H1 (cell line): Measurements from ENCODE around the gene TUT1. TPM values are rescaled to one million over a fixed set of nuclear protein-coding genes. Genes with fewer than 3 reads are reported as not detected.

Experiments used
- CTCF ChIA-PET: fragments of 300-600 bp; sonication (Branson Sonifier 250); formaldehyde crosslinking; loops from one replicate; lab custom pipeline; 2021; ENCODE audit not compliant: partially characterized antibody; lab: Charles Lee
- POLR2A ChIA-PET: fragments of 300-600 bp; sonication (Branson Sonifier 250); formaldehyde crosslinking; loops from one replicate; lab custom pipeline; 2021; ENCODE audit warnings: inconsistent platforms; ENCODE audit not compliant: partially characterized antibody; lab: Charles Lee
- DNase-seq, 2 experiments: peaks; one replicate each; pipeline versions ENCODE4 v3.0.0 to v3.0.0-alpha.2; 2010 to 2022; ENCODE audit warnings: low spot score in 2 of 2, low read depth in 1 of 2, mixed read lengths in 1 of 2
- FAIRE-seq: peaks from 2 replicates; lab custom pipeline; 2011; peaks lifted over from hg19 to GRCh38; lab: Jason Lieb, UNC
- H2AFZ ChIP-seq: 2 replicates; pipeline ENCODE4 v1.8.1; 2012; ENCODE audit warnings: low read length, inconsistent platforms
- H2AK5ac ChIP-seq: 2 replicates; pipeline ENCODE4 v1.6.1; 2013; ENCODE audit warnings: low read depth, low read length
- H2BK120ac ChIP-seq: replicated peaks from 2 replicates; pipeline ENCODE3; 2013; ENCODE audit warnings: low read depth, low read length, inconsistent platforms
- H2BK12ac ChIP-seq: 2 replicates; pipeline ENCODE4 v1.6.1; 2013; ENCODE audit warnings: low read depth, low read length
- H2BK15ac ChIP-seq: 2 replicates; pipeline ENCODE4 v1.6.1; 2013; ENCODE audit warnings: low read length
- H2BK20ac ChIP-seq: 2 replicates; pipeline ENCODE4 v1.6.1; 2013; ENCODE audit warnings: low read length
- H2BK5ac ChIP-seq: 2 replicates; pipeline ENCODE4 v1.6.1; 2013; ENCODE audit warnings: low read depth, low read length
- H3K14ac ChIP-seq: 2 replicates; pipeline ENCODE4 v1.6.1; 2013; ENCODE audit warnings: inconsistent platforms; ENCODE audit not compliant: insufficient read length
- H3K18ac ChIP-seq: 2 replicates; pipeline ENCODE4 v1.6.1; 2013; ENCODE audit warnings: low read length; ENCODE audit errors: extremely low read depth
- H3K23ac ChIP-seq: 2 replicates; pipeline ENCODE4 v1.6.1; 2013; ENCODE audit warnings: inconsistent platforms; ENCODE audit not compliant: insufficient read length
- H3K23me2 ChIP-seq: 2 replicates; pipeline ENCODE4 v1.6.1; 2013; ENCODE audit warnings: low read depth, low read length
- H3K27ac ChIP-seq: 2 replicates; pipeline ENCODE4 v1.6.1; 2011; ENCODE audit warnings: low read depth, low read length, inconsistent platforms
- H3K27me3 ChIP-seq, 4 experiments: replicated peaks in 1 of 4; 1 replicate in 1 of 4; 2 replicates in 3 of 4; pipeline versions ENCODE4 v1.6.1 to v1.8.1; 2011 to 2013; ENCODE audit warnings: low read length in 3 of 4, mild to moderate bottlenecking in 3 of 4, inconsistent platforms in 2 of 4, mixed read lengths in 2 of 4, moderate library complexity in 1 of 4; ENCODE audit not compliant: control insufficient read depth in 3 of 4, insufficient read depth in 3 of 4; ENCODE audit errors: extremely low read depth in 1 of 4
- H3K36me3 ChIP-seq, 4 experiments: 2 replicates each; pipeline versions ENCODE4 v1.6.1 to v1.8.1; 2011 to 2013; ENCODE audit warnings: mild to moderate bottlenecking in 4 of 4, low read length in 3 of 4, moderate library complexity in 2 of 4, control low read depth in 1 of 4, inconsistent platforms in 1 of 4; ENCODE audit not compliant: insufficient read depth in 4 of 4, control insufficient read depth in 2 of 4
- H3K4ac ChIP-seq: replicated peaks from 2 replicates; pipeline ENCODE3; 2013; ENCODE audit warnings: low read length, low read depth, mixed read lengths, inconsistent platforms; ENCODE audit not compliant: insufficient read length
- H3K4me1 ChIP-seq, 4 experiments: replicated peaks in 1 of 4; 1 replicate in 1 of 4; 2 replicates in 3 of 4; pipeline versions ENCODE4 v1.6.1 to v1.8.1; 2011 to 2013; ENCODE audit warnings: low read length in 3 of 4, inconsistent platforms in 2 of 4, mixed read lengths in 1 of 4; ENCODE audit not compliant: insufficient read depth in 4 of 4, control insufficient read depth in 3 of 4
- H3K4me2 ChIP-seq, 2 experiments: 2 replicates each; pipeline versions ENCODE4 v1.6.1 to v1.8.1; 2011 to 2013; ENCODE audit warnings: low read depth in 2 of 2, low read length in 2 of 2, control low read depth in 1 of 2, inconsistent platforms in 1 of 2, mild to moderate bottlenecking in 1 of 2; ENCODE audit not compliant: insufficient read depth in 1 of 2
- H3K4me3 ChIP-seq, 4 experiments: fragments of 200-600, 300-600 bp in 1 of 4; sonication (generic), shearing (Covaris generic), sonication (Bioruptor Twin) in 1 of 4; 2 replicates each; pipeline versions ENCODE4 v1.5.1 to v1.8.1; 2011 to 2016; ENCODE audit warnings: low read length in 4 of 4, low read depth in 3 of 4, control low read depth in 2 of 4, inconsistent platforms in 2 of 4, mild to moderate bottlenecking in 2 of 4, mixed read lengths in 1 of 4, moderate library complexity in 1 of 4; ENCODE audit not compliant: insufficient read depth in 2 of 4; ENCODE audit errors: extremely low read depth in 1 of 4
- H3K56ac ChIP-seq: replicated peaks from 2 replicates; pipeline ENCODE3; 2013; ENCODE audit warnings: low read depth, mild to moderate bottlenecking, mixed read lengths, low read length, inconsistent platforms; ENCODE audit not compliant: insufficient read length
- H3K79me1 ChIP-seq: 2 replicates; pipeline ENCODE4 v1.6.1; 2013; ENCODE audit warnings: low read depth, low read length, control low read depth
- H3K79me2 ChIP-seq, 2 experiments: 2 replicates each; pipeline versions ENCODE4 v1.6.1 to v1.8.1; 2012 to 2013; ENCODE audit warnings: low read length in 2 of 2, mild to moderate bottlenecking in 2 of 2, inconsistent platforms in 1 of 2; ENCODE audit not compliant: insufficient read depth in 2 of 2, control insufficient read depth in 1 of 2
- H3K9ac ChIP-seq, 4 experiments: replicated peaks in 1 of 4; 1 replicate in 1 of 4; 2 replicates in 3 of 4; pipeline versions ENCODE4 v1.6.1 to v1.8.1; 2011 to 2013; ENCODE audit warnings: low read depth in 3 of 4, low read length in 3 of 4, control low read depth in 2 of 4, mild to moderate bottlenecking in 2 of 4, moderate library complexity in 2 of 4, inconsistent platforms in 1 of 4; ENCODE audit errors: extremely low read depth in 1 of 4
- H3K9me3 ChIP-seq, 2 experiments: 2 replicates each; pipeline versions ENCODE4 v1.6.1 to v1.8.1; 2012 to 2013; ENCODE audit warnings: mild to moderate bottlenecking in 2 of 2, moderate library complexity in 2 of 2, control low read depth in 1 of 2, inconsistent platforms in 1 of 2, low read depth in 1 of 2, low read length in 1 of 2, mixed read lengths in 1 of 2; ENCODE audit not compliant: insufficient read depth in 2 of 2
- H4K20me1 ChIP-seq, 2 experiments: replicated peaks in 1 of 2; 2 replicates each; pipeline versions ENCODE3 to v1.8.1; 2011 to 2013; ENCODE audit warnings: inconsistent platforms in 2 of 2, low read length in 2 of 2, mild to moderate bottlenecking in 1 of 2; ENCODE audit not compliant: insufficient read depth in 2 of 2, control insufficient read depth in 1 of 2
- H4K5ac ChIP-seq: 2 replicates; pipeline ENCODE4 v1.6.1; 2013; ENCODE audit warnings: low read length, low read depth, mixed read lengths, inconsistent platforms; ENCODE audit not compliant: insufficient read length
- H4K8ac ChIP-seq: 2 replicates; pipeline ENCODE4 v1.8.0; 2013; ENCODE audit warnings: mild to moderate bottlenecking, moderate library complexity, low read length, inconsistent platforms; ENCODE audit not compliant: insufficient read depth; ENCODE audit errors: extremely low read depth
- H4K91ac ChIP-seq: replicated peaks from 2 replicates; pipeline ENCODE3; 2013; ENCODE audit warnings: low read length, mixed read lengths, inconsistent platforms; ENCODE audit not compliant: insufficient read length
- ASH2L ChIP-seq: fragments of 200-600, 300-600 bp; sonication (generic); IDR thresholded peaks from one replicate; pipeline ENCODE4 v1.7.1; 2017; ENCODE audit warnings: low read length
- CREB1 ChIP-seq: IDR thresholded peaks from 2 replicates; pipeline ENCODE4 v1.6.1; 2012; ENCODE audit warnings: inconsistent platforms
- GTF2F1 ChIP-seq: IDR thresholded peaks from 2 replicates; pipeline ENCODE4 v1.6.1; 2012; ENCODE audit warnings: low read depth, low read length, improper control_type of control experiment, borderline replicate concordance
- HDAC6 ChIP-seq: IDR thresholded peaks from one replicate; pipeline ENCODE4 v1.7.1; 2012; ENCODE audit warnings: low read depth, mild to moderate bottlenecking, inconsistent platforms, low read length, moderate library complexity
- PHF8 ChIP-seq: fragments of 200-600 bp; sonication (generic); conservative IDR thresholded peaks from 2 replicates; pipeline ENCODE4 v1.7.1; 2012; ENCODE audit warnings: low read depth, mild to moderate bottlenecking, inconsistent platforms, low read length, moderate library complexity
- POLR2A ChIP-seq, 2 experiments: IDR thresholded peaks; 1 replicate in 1 of 2; 2 replicates in 1 of 2; pipeline ENCODE4 v1.6.1; 2011; ENCODE audit warnings: low read depth in 2 of 2, low read length in 2 of 2, mild to moderate bottlenecking in 2 of 2; ENCODE audit errors: control extremely low read depth in 1 of 2
- RNF2 ChIP-seq: fragments of 200-900, 300-1000 bp; sonication (generic); IDR thresholded peaks from 2 replicates; pipeline ENCODE4 v1.7.1; 2016; ENCODE audit warnings: borderline replicate concordance, low read depth, mild to moderate bottlenecking, antibody characterized with exemption, low read length; ENCODE audit not compliant: poor library complexity, severe bottlenecking; ENCODE audit errors: missing control alignments
- SIN3A ChIP-seq, 2 experiments: IDR thresholded peaks in 1 of 2; conservative IDR thresholded peaks in 1 of 2; 2 replicates each; pipeline ENCODE4 v1.6.1; 2011 to 2012; ENCODE audit warnings: low read length in 2 of 2, improper control_type of control experiment in 1 of 2, low read depth in 1 of 2, mild to moderate bottlenecking in 1 of 2
- SP1 ChIP-seq: IDR thresholded peaks from 2 replicates; pipeline ENCODE4 v1.6.1; 2011; ENCODE audit warnings: low read depth, low read length
- SP2 ChIP-seq: IDR thresholded peaks from 2 replicates; pipeline ENCODE4 v1.6.1; 2012; ENCODE audit warnings: mild to moderate bottlenecking, low read length, inconsistent platforms
- SP4 ChIP-seq: IDR thresholded peaks from 2 replicates; pipeline ENCODE4 v1.6.1; 2012; ENCODE audit warnings: low read length, inconsistent platforms
- SRF ChIP-seq: IDR thresholded peaks from 2 replicates; pipeline ENCODE4 v1.6.1; 2011; ENCODE audit warnings: mild to moderate bottlenecking, low read depth, low read length, moderate library complexity
- SUZ12 ChIP-seq: fragments of 200-600 bp; sonication (generic); IDR thresholded peaks from 2 replicates; pipeline ENCODE4 v1.6.1; 2012; ENCODE audit warnings: mild to moderate bottlenecking, inconsistent platforms, low read length, moderate library complexity, mixed read lengths
- TEAD4 ChIP-seq: IDR thresholded peaks from 2 replicates; pipeline ENCODE4 v1.6.1; 2012; ENCODE audit warnings: low read depth, low read length, inconsistent platforms, mixed read lengths
- YY1 ChIP-seq: IDR thresholded peaks from 2 replicates; pipeline ENCODE4 v1.6.1; 2011; ENCODE audit warnings: low read depth, mild to moderate bottlenecking, low read length
- WGBS, 2 experiments: shearing (Covaris generic) in 1 of 2; methylation state at CpG; one replicate each; pipeline versions ENCODE4 v1.1.6 to v1.1.7; 2013 to 2015; ENCODE audit warnings: low lambda C conversion rate in 2 of 2, mixed read lengths in 2 of 2, inconsistent platforms in 1 of 2, low coverage in 1 of 2, missing lambda C conversion rate in 1 of 2; ENCODE audit not compliant: insufficient replicate concordance in 2 of 2, insufficient coverage in 1 of 2, insufficient read length in 1 of 2; ENCODE audit errors: extremely low coverage in 1 of 2, missing lambda C conversion rate in 1 of 2; 5-methylcytosine and 5-hydroxymethylcytosine counted together
- polyA plus RNA-seq, 7 experiments: library from polyadenylated mRNA; depleted of rRNA in 3 of 7; stranded (reverse) in 5 of 7; unstranded in 2 of 7; fragments of >200 nt in 5 of 7; fragments of 200-250 nt in 2 of 7; gene quantifications; 1 replicate in 5 of 7; 2 replicates in 1 of 7; 4 replicates in 1 of 7; pipeline versions ENCODE4 v1.2.1 to v1.2.3, GENCODE V29; 2011 to 2013; ENCODE audit warnings: missing spikeins in 2 of 7, mixed read lengths in 2 of 7
- total RNA-seq: library from RNA; stranded (reverse); fragmentation: NEBNext Ultra II Directional; extraction: Animal tissue kit (Norgen Biotek cat#: 25700); gene quantifications from 2 replicates; pipeline ENCODE4 v1.2.1, GENCODE V29; 2021

Gene TUT1
- total and polyA plus RNA-seq, 2 of the 8 experiments (the other 6 are each of a cell fraction or from before 2014, with no cell fraction given) = 17.8 to 24.6 TPM

DNA sequence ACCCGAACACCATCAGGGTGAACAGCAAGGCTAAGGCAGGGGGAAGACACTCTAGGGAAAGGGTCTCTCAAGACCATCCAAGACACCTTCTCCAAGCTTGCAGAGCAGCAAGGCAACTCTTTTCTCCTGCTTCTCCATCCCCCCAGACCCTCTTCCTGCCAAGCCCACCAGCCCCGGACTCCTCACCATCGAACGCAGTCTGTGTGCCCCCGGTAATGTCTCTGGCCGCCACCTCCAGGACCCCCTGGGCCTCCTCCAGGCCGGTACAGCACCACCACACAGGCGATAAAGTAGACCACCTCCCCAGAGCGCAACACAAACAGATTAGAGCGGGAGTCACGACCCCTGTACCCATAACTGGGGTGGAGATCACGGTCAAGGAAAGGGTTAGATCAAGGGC lies 17.5 kb upstream of the TUT1 start:
- H3K14ac ChIP-seq = no peak overlapping the region
- FAIRE-seq = no peak
- H3K79me1 ChIP-seq = no peaks in the 10 kb centered on the region
- no peak overlapping the region for H2BK5ac ChIP-seq
- H3K4me1 ChIP-seq = peaks cover 3 to 28% (median 15%) of the 10 kb centered on the region in 4 experiments
- no peak overlapping the region for H4K5ac ChIP-seq
- H3K79me2 ChIP-seq = no peaks in the 10 kb centered on the region
- no peak overlapping the region for H3K23ac ChIP-seq
- H3K27ac ChIP-seq = no peak overlapping the region
- no peak overlapping the region for H3K4me2 ChIP-seq
- no peak overlapping the region for H3K4ac ChIP-seq
- ChIA-PET POLR2A (interaction anchor here (1.1 to 15.8 kb wide), 11 partner anchors 12 to 244 kb away, joined by 3 to 235 read pairs (median 5); partner anchors contain the start of genes B3GAT3, C11orf98, CSKMT and MTA2), CTCF (interaction anchor here (1.2 to 10.2 kb wide), 3 partner anchors 12 to 57 kb away, joined by 5 to 97 read pairs (median 25); partner anchors contain the start of genes B3GAT3 and TUT1)
- H4K91ac ChIP-seq = no peak overlapping the region
- H3K27me3 ChIP-seq = peaks cover 0 to 5% (median 4%) of the 10 kb centered on the region in 4 experiments; a peak in 6 of 7 replicates
- H2BK12ac ChIP-seq = no peak overlapping the region
- no peak for TF ChIP-seq YY1
- TF ChIP-seq RNF2 = no peak
- no peak for TF ChIP-seq GTF2F1
- TF ChIP-seq SUZ12 = no peak
- no peak for TF ChIP-seq SP2
- no peak for TF ChIP-seq SIN3A (conservative IDR thresholded peaks at IDR 0.05 in 1 of 2, IDR thresholded peaks at IDR 0.05 in 1 of 2; ENCODE audit: low read depth in 1 of 2, low read length in 2 of 2)
- TF ChIP-seq POLR2A (IDR thresholded peaks at IDR 0.05; ENCODE audit: control extremely low read depth in 1 of 2, low read depth in 2 of 2, low read length in 2 of 2) = no peak
- no peak for TF ChIP-seq PHF8
- TF ChIP-seq SP4 = no peak
- TF ChIP-seq ASH2L = no peak
- no peak for TF ChIP-seq HDAC6
- no peak for TF ChIP-seq CREB1
- no peak for TF ChIP-seq TEAD4
- TF ChIP-seq SP1 = no peak
- TF ChIP-seq SRF = no peak
- no peaks in the 10 kb centered on the region; a peak in 2 of 8 replicates for H3K36me3 ChIP-seq
- H2BK20ac ChIP-seq = no peak overlapping the region
- no peak overlapping the region for H4K8ac ChIP-seq
- H3K23me2 ChIP-seq = peaks cover 9% of the 10 kb centered on the region; the same call in 1 of the 2 replicates
- H3K4me3 ChIP-seq = no peak overlapping the region
- H2AK5ac ChIP-seq = peak overlapping the region; percentile 5; the same call in 1 of the 2 replicates
- H3K56ac ChIP-seq = no peak overlapping the region
- H2BK15ac ChIP-seq = no peak overlapping the region
- H2BK120ac ChIP-seq = no peak overlapping the region
- no peak overlapping the region for H3K18ac ChIP-seq
- WGBS, 2 experiments = 94% methylated on average over 12 of the region's 12 CpGs; no CpG with 5 or more reads in 1 of the 2 experiments
- no peak for DNase-seq
- H2AFZ ChIP-seq = no peak overlapping the region
- H3K9ac ChIP-seq = no peak overlapping the region
- peaks cover 0 to 2% of the 10 kb centered on the region in 2 experiments for H4K20me1 ChIP-seq
- no peaks in the 10 kb centered on the region for H3K9me3 ChIP-seq
